ENCODE results near the gene TGIF2.

DNA sequence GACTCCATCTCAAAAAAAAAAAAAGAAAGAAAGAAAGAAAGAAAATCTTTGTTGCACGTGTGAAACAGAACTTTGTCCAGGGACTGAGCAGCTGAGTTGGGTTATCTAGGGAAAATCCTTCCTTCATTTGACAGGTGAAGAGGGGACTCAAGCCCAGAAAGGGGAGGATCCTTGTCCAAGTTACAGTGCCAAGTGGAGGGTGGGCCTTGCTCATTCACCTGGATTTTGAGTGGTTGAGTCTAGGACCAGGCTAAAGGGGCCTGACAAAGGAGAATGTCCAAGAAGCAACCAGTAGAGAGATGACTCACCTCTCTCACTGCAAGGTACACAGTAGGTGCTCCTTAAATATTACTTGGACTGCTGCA, 2.7 kb downstream of the TGIF2 start:
- TF ChIP-seq EZH2phosphoT487 (conservative IDR thresholded peaks at IDR 0.05; ENCODE audit: low read length), result no peak
- TF ChIP-seq, protein P1, sequence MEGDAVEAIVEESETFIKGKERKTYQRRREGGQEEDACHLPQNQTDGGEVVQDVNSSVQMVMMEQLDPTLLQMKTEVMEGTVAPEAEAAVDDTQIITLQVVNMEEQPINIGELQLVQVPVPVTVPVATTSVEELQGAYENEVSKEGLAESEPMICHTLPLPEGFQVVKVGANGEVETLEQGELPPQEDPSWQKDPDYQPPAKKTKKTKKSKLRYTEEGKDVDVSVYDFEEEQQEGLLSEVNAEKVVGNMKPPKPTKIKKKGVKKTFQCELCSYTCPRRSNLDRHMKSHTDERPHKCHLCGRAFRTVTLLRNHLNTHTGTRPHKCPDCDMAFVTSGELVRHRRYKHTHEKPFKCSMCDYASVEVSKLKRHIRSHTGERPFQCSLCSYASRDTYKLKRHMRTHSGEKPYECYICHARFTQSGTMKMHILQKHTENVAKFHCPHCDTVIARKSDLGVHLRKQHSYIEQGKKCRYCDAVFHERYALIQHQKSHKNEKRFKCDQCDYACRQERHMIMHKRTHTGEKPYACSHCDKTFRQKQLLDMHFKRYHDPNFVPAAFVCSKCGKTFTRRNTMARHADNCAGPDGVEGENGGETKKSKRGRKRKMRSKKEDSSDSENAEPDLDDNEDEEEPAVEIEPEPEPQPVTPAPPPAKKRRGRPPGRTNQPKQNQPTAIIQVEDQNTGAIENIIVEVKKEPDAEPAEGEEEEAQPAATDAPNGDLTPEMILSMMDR (IDR thresholded peaks at IDR 0.05; ENCODE audit: insufficient read depth, low read length, poor library complexity, severe bottlenecking), result no peak

Data from SU-DHL-6 (cell line).